ENCODE measurements around the gene PVR.
A peak's percentile ranks its signal among the peaks of the same experiment; 100 is the strongest.
"Not testable (repeated sequence)": the region's sequence is repeated elsewhere in the genome, so short reads cannot be mapped to it uniquely, and the experiment has no call there.

PVR gene

GRCh38 chr19:44646049-44646416 lies 2.3 kb downstream of the PVR start:
- no peak for DNase-seq

GRCh38 chr19:44647144-44647543 lies 3.4 kb downstream of the PVR start:
- no peak for DNase-seq

- DNase-seq, result no peak
Observed at GRCh38 chr19:44648631-44649251, 5.0 kb downstream of the PVR start.

GRCh38 chr19:44649578-44650145 lies 6.0 kb downstream of the PVR start:
- DNase-seq, result no peak

- no peak for DNase-seq
Observed at GRCh38 chr19:44653343-44653742, 9.6 kb downstream of the PVR start.

GRCh38 chr19:44653977-44654774 lies 10.5 kb downstream of the PVR start:
- peak; percentile 70 for DNase-seq

GRCh38 chr19:44657211-44657921 lies 13.7 kb downstream of the PVR start:
- peak; percentile 69 for DNase-seq

GRCh38 chr19:44658069-44658733 lies 14.5 kb downstream of the PVR start:
- DNase-seq, result no peak

- DNase-seq, result no peak
Observed at GRCh38 chr19:44660081-44660480, 16.4 kb downstream of the PVR start.

GRCh38 chr19:44661205-44661604 lies 17.5 kb downstream of the PVR start:
- no peak for DNase-seq

- no peak for DNase-seq
Observed at GRCh38 chr19:44661904-44662303, 18.2 kb downstream of the PVR start.

- DNase-seq, result no peak
Observed at GRCh38 chr19:44662691-44663385, 19.1 kb downstream of the PVR start.

GRCh38 chr19:44663996-44664395 lies 20.3 kb downstream of the PVR start:
- no peak for DNase-seq

- no peak for DNase-seq
Observed at GRCh38 chr19:44664976-44665375, 21.3 kb downstream of the PVR start.

- no peak for DNase-seq
Observed at GRCh38 chr19:44666852-44667556, 23.3 kb downstream of the PVR start.

- DNase-seq, result no peak
Observed at GRCh38 chr19:44668985-44669764, 25.5 kb downstream of the PVR start.

GRCh38 chr19:44670027-44670426 lies 26.3 kb downstream of the PVR start:
- not testable (repeated sequence) for DNase-seq

- no peak for DNase-seq
Observed at GRCh38 chr19:44671400-44671799, 27.7 kb downstream of the PVR start, which contains the start of gene CEACAM19. TSS of gene CEACAM19 (plus strand) at chr19:44671482. CDS start at chr19:44671932, 450 bp downstream.

- no peak for DNase-seq
Observed at GRCh38 chr19:44672226-44672625, 28.5 kb downstream of the PVR start.

- no peak for DNase-seq
Observed at GRCh38 chr19:44673510-44673909, 29.8 kb downstream of the PVR start.

GRCh38 chr19:44675521-44675920 lies 31.8 kb downstream of the PVR start:
- DNase-seq, result no peak
